GM18499 (cell line): ENCODE data around the gene USP38.
A peak's percentile ranks its signal among the peaks of the same experiment; 100 is the strongest.
"Not testable (repeated sequence)": the region's sequence is repeated elsewhere in the genome, so short reads cannot be mapped to it uniquely, and the experiment has no call there.

Experiments used
- ATAC-seq: cut with Tn5 transposase; IDR thresholded peaks from one replicate; pipeline ENCODE4 v1.9.1; 2021; ENCODE audit warnings: moderate number of reproducible peaks; ENCODE audit not compliant: insufficient read depth, unreplicated experiment

The USP38 gene

DNA sequence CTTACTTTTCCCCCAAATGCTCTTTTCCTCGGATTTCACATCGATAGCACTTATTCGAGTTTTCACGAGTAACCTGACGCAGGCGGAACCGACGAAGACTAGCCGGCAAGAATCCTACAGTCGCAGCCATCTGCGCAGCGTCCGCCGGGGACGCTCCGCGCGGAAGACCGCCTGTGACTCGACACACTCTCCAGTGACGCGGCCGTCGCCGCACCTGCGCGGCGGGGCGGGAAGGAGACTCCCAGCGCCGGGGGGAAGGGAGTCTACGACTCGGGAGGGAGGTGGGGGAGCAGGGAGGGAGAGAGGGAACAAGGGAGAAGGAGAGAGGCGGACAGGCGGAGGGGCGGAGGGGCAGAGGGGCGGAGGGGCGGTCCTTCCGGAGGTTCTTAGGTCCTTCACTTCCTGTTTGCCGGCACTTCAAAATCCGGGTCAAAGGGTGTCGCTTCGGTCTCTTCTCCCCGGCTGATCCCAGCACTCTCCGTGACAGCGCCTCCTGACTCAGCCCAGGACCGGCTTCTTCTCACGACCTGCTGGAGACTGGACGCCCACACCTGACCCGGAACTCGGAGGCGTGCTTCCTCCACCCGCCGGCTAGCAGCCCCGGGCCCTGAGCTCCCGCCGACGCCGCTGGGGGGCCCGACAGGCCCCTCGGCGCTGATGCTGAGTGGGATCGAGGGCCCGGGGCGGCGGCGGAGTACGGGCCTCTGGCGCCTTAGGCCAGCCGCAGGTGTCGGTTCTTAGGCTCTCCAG is at the start of gene USP38:
Gene USP38, plus strand, starts transcription at position 415 of the 750 bp plus-strand sequence. CDS start 534 bp downstream, outside the sequence.
- ATAC-seq = peak; percentile 45

DNA sequence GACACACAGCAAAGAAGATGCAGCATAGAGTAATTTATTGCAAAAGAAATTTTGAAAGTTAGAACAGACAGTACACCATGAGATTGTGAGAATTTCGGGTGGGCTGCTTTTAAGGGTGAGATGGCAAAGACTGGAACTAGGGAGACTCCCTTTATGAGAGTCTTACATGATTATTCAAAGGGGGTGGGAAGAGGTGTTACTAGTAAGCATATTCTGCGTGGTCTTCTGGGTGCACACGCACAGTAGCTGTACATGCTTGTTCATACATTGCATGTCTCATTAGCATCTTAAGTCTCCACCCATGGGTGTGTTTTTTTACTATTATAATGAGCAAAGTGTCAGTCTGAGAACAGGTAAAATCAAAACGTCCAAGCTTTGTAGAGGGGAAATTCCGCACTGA is 49.4 kb upstream of the USP38 start:
- ATAC-seq = no peak

- ATAC-seq = no peak
Measured at GRCh38 chr4:143140696-143141095, 44.0 kb upstream of the USP38 start.

- no peak for ATAC-seq
Measured at GRCh38 chr4:143148521-143148920, 36.2 kb upstream of the USP38 start.

- no peak for ATAC-seq
Measured at GRCh38 chr4:143156853-143157252, 27.9 kb upstream of the USP38 start.

DNA sequence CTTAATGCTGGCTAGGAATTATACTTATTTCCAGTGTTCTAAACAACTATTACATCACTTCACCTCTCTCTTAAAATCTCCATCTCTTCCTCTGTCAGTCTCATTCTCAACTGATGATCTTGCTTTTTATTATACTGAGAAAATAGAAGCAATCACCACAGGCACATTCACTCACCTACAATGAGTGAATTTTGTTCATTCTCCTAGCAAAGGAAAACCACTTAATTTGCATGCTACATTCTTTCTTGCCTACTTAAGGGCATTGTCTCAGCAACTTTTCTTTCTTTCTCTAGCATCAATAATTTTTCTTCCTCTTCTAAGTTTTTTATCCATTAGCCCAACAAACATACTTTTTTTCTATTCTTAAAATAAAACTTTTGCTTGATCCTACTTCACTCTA is 21.1 kb upstream of the USP38 start:
- no peak for ATAC-seq

DNA sequence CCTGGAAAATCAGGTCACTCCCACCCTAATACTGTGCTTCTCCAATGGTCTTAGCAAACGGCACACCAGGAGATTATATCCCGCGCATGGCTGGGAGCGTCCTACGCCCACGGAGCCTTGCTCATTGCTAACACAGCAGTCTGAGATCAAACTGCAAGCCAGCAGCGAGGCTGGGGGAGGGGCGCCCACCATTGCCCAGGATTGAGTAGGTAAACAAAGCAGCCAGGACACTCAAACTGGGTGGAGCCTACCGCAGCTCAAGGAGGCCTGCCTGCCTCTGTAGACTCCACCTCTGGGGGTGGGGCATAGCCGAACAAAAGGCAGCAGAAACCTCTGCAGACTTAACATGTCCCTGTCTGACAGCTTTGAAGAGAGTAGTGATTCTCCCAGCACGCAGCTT is 18.0 kb upstream of the USP38 start:
- not testable (repeated sequence) for ATAC-seq

DNA sequence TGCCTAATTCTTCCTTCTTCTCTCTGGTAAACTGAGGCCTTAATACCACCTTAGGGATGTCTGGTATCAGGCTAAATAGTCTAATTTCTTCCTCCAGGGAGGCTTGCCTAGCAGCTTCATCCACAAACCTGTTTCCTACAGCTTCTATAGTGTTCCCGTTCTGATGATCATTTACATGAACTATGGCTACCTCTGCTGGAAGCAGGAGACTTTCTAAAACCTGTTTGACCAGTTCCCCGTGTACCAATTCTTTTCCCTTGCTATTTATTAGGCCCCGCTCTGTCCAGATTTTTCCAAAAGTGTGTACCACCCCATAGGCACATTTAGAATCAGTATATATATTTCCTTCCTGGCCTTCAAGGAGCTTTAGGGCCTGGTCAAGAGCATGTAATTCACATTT is 5.8 kb upstream of the USP38 start:
- no peak for ATAC-seq

DNA sequence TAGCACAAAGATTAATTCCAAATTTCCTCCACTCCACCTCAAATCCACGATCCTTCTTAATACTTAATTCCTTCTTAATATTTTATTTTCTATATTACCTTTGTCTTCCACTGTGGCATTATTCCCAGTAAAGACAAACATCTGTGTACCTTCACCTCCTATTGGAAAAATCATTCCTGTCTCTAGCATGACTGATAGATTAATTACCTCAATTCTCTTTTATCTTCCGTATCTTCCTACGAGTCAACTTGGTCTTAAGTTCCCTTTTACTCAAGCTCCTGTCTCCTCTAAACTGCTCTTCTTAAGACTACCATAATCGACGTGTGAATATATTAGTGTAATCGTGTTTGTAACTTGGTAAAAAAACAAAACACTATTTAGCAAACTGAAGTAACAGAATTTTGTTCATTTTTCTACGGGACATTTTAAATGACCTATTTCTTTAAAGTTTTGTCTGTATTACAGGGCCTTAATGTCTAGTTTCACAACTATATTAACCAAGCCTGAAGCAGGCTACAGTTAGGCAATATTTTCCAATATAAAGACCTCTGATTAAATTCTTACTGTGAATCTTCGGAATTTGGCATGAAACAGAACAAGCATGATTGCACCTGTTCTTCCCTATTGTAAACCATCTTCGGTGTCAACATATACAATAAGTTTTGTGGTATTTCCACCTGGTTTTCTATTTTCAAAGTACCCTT is 1.1 kb upstream of the USP38 start:
- ATAC-seq = no peak

DNA sequence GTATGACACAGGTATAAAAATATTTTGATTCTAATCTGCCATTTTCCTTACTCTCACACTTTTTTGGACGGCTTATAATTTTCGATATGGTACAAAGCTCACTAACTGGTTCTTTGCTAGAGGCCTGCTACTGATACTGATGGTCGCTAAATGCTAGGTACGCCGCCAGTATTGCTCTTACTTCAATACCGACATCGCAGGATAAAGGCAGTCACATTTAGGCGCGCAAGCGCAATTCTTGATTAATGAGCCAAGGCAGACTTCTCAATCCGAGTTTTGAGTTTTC is 557 bp upstream of the USP38 start:
- peak; percentile 14 for ATAC-seq

GRCh38 chr4:143185253-143186107 is 763 bp downstream of the USP38 start:
- peak; percentile 7 for ATAC-seq

DNA sequence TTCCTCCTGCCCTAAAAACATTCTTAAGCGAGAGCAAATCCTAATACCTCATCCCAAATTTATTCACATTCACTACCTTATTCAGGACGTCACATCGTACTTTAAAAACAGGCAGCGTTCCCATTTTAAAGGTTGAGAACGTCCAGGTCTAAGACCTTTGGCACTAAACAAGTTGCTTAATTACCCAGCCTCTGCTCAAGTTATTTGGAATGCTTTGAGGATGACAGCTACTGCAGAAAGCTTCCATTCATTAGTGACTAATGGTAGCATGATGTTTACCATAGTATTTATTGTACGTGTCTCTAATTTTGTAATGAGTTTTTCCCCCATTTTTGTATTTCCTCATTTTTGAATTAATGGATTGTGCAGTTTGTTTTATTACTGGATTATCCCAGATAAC is 1.5 kb downstream of the USP38 start:
- no peak for ATAC-seq

DNA sequence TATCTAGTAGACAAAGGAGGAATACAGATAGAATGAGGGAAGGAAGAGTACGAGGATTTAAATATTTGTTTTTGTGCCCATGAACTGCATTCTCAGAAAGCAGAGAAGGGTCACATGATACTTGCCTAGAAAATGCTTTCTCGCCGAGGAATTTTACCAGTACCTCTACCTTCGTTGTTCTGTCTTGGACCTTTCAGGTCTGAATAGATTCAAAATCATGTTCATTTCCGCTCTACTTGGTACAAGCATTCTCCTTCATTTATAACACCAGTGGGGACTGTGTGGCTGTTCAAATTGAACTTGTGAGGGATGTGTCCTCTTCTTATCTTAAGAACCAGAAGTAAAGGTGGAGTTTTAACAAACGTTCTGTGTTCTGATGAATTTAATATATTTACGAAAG is 1.9 kb downstream of the USP38 start:
- ATAC-seq = no peak

DNA sequence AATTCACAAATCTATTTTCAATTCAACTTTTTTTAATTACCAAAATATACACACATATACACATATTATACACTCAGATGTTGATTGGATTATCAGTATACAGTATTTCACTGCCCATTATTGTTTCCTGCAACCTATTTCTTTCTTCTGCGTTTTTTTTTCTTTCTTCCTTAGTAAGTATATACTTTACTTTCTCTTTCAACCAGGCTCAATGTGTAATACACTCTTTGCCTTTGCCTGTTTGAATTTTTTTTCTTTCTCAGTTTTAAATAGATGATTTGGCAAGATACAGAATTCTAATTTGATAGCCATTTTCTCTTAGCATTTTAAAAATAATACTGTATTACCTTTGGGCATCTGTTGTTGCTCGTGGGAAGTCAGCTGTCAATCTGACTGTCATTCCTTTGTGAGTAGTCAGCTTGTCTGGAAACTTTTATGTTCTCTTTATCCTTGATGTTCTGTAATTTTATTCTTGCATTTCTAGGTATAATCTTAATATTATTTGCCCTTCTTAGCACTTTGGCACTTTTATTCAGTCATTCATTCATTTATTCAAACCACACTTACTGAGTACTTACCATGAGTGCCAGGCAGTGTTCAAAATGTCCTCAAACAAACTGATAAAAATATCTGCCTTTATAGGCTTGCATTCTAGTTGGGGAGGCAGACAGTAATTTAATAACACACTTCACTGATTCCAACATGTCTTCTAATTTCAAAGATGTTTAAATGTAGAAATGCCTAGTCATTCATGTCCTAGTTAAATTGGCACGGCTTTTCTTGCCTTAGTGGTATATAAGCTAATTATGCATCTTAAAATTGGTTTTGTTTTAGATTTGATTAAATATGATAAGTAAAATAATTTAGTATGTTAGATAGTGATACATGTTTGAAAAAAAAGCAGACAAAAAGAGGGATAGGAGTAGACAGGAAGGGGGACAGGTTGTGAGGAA is 3.7 kb downstream of the USP38 start:
- no peak for ATAC-seq

GRCh38 chr4:143189528-143189927 is 4.8 kb downstream of the USP38 start:
- ATAC-seq = peak; percentile 35

- ATAC-seq = no peak
Measured at GRCh38 chr4:143195581-143195980, 10.9 kb downstream of the USP38 start.

- ATAC-seq = no peak
Measured at GRCh38 chr4:143196323-143196722, 11.6 kb downstream of the USP38 start.

- no peak for ATAC-seq
Measured at GRCh38 chr4:143199503-143199902, 14.8 kb downstream of the USP38 start.

GRCh38 chr4:143202824-143203223 is 18.1 kb downstream of the USP38 start:
- no peak for ATAC-seq

DNA sequence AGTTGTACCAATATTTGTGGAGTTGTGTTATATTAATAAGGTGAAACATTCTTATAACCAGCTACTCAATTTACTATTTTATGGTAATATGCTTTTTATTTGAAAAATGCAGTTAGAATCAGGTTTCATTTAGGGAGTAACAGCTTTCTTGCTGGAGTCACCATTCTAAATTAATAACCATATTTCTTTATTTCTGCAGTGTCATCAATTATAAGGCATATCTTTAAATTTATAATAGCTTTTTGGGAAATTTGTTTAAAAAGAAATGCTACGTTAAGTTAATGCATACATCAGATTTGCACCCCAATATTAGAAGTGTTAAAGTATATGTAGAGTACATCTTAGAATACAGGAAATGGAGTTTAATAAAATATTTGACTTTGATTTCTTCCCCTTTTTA is 18.9 kb downstream of the USP38 start:
- no peak for ATAC-seq
